Transverse colon (tissue), 4 donors: Measurements from ENCODE around the gene STARD7. TPM values are rescaled to one million over a fixed set of nuclear protein-coding genes. Genes with fewer than 3 reads are reported as not detected.

Experiments
- DNase-seq: peaks from one replicate; pipeline ENCODE4 v3.0.0-alpha.2; 2019
- H3K27ac ChIP-seq, 4 donors: fragments of 200-600 bp; sonication (generic); 2 replicates each; pipeline ENCODE4 v1.5.1; 2016 to 2018; ENCODE audit warnings: inconsistent platforms in 4 of 4
- H3K27me3 ChIP-seq: fragments of 200-600 bp; sonication (generic); 2 replicates; pipeline ENCODE4 v1.5.1; 2017; ENCODE audit warnings: inconsistent platforms
- H3K36me3 ChIP-seq, 4 donors: fragments of 200-600 bp; sonication (generic); 2 replicates each; pipeline ENCODE4 v1.5.1; 2017 to 2019; ENCODE audit warnings: inconsistent platforms in 4 of 4
- H3K4me1 ChIP-seq, 4 donors: fragments of 200-600 bp; sonication (generic); 2 replicates each; pipeline ENCODE4 v1.5.1; 2017 to 2020; ENCODE audit warnings: inconsistent platforms in 4 of 4
- H3K4me3 ChIP-seq, 4 donors: fragments of 200-600 bp; sonication (generic); 1 replicate in 1 of 4; 2 replicates in 3 of 4; pipeline versions ENCODE4 v1.5.1 to v1.6.1; 2017 to 2019; ENCODE audit warnings: inconsistent platforms in 4 of 4
- H3K9me3 ChIP-seq, 2 donors: fragments of 200-600 bp; sonication (generic); 2 replicates each; pipeline ENCODE4 v1.5.1; 2017 to 2019; ENCODE audit warnings: inconsistent platforms in 2 of 2
- CTCF ChIP-seq, 5 experiments: fragments of 200-600 bp in 3 of 5; fragments of 450-650 bp in 2 of 5; sonication (generic) in 3 of 5; IDR thresholded peaks; 1 replicate in 2 of 5; 2 replicates in 3 of 5; pipeline ENCODE4 v1.5.1; 2016 to 2017; ENCODE audit warnings: antibody characterized with exemption in 5 of 5, inconsistent platforms in 3 of 5, mild to moderate bottlenecking in 2 of 5, moderate library complexity in 1 of 5
- EP300 ChIP-seq: sonication (generic); formaldehyde crosslinking; IDR thresholded peaks from one replicate; pipeline ENCODE4 v1.6.1; 2017; ENCODE audit warnings: antibody characterized with exemption, low read depth
- POLR2A ChIP-seq: fragments of 450-650 bp; IDR thresholded peaks from one replicate; pipeline ENCODE4 v1.6.1; 2016; ENCODE audit warnings: antibody characterized with exemption, mild to moderate bottlenecking, moderate library complexity
- POLR2AphosphoS5 ChIP-seq, 3 donors: sonication (generic); formaldehyde crosslinking; IDR thresholded peaks; one replicate each; pipeline ENCODE4 v1.6.1; 2016; ENCODE audit warnings: antibody characterized with exemption in 3 of 3
- WGBS, 2 donors: methylation state at CpG; one replicate each; pipeline ENCODE4 v1.1.5; 2018; ENCODE audit warnings: low coverage in 1 of 2; 5-methylcytosine and 5-hydroxymethylcytosine counted together
- in situ Hi-C, 4 donors: fragments of 200-750 bp; cut with MboI; loops; one replicate each; pipeline versions ENCODE4 v1.15.0 to v1.15.1; 2017; ENCODE audit warnings: low sequenced_read_pairs in 3 of 4, low pct_ligation_motif_present in 1 of 4, low pct_unique_long_range_greater_than_20kb in 1 of 4
- intact Hi-C: fragments of 100-400 bp; cut with DNase I; formaldehyde crosslinking; loops from one replicate; pipeline ENCODE4 v1.15.1; 2023; ENCODE audit warnings: low total_unique reads
- total RNA-seq, 4 donors: library from RNA; depleted of rRNA; stranded (reverse); fragments of >200 nt; gene quantifications; one replicate each; pipeline ENCODE4 v1.1.0, GENCODE V29; 2016

Gene STARD7
- total RNA-seq, 4 donors from 2014 or later, result 74.1 to 155 (median 139) TPM

- Histone ChIP-seq H3K27me3 (no peaks in the 10 kb centered on the region), H3K4me1 (peaks cover 7 to 25% (median 14%) of the 10 kb centered on the region in 4 donors), H3K27ac (peak overlapping the region; percentile 7 to 47 (median 36)), H3K9me3 (no peaks in the 10 kb centered on the region), H3K4me3 (no peak overlapping the region), H3K36me3 (no peaks in the 10 kb centered on the region)
- peak; percentile 88 for DNase-seq
- WGBS, 2 donors, result 54% methylated on average over 25 of the region's 29 CpGs; no CpG with 5 or more reads in 1 of the 2 donors
- intact Hi-C loops, result no loop called here
- in situ Hi-C loops, result no loop called here
- no peak for TF ChIP-seq CTCF (IDR thresholded peaks at IDR 0.05)
- TF ChIP-seq POLR2AphosphoS5 (IDR thresholded peaks at IDR 0.05), result peak in 2 of 3 donors; percentile 51 to 55
- TF ChIP-seq POLR2A, result peak; percentile 34
These were observed 60.0 kb downstream of the STARD7 start for GRCh38 chr2:96148410-96149217.

GRCh38 chr2:96147593-96148201, 60.9 kb downstream of the STARD7 start:
- in situ Hi-C loops (no loop called here), intact Hi-C loops (no loop called here)
- WGBS, 2 donors, result 74% methylated on average over 9 of the region's 9 CpGs; no CpG with 5 or more reads in 1 of the 2 donors
- TF ChIP-seq EP300, result no peak
- TF ChIP-seq POLR2AphosphoS5 (IDR thresholded peaks at IDR 0.05), result no peak
- TF ChIP-seq POLR2A, result no peak
- no peak for TF ChIP-seq CTCF (IDR thresholded peaks at IDR 0.05)
- Histone ChIP-seq H3K4me3 (no peak overlapping the region), H3K27ac (peak overlapping the region in 3 of 4 donors; percentile 25 to 46 (median 35)), H3K4me1 (peaks cover 7 to 25% (median 15%) of the 10 kb centered on the region in 4 donors), H3K36me3 (no peaks in the 10 kb centered on the region), H3K9me3 (no peaks in the 10 kb centered on the region), H3K27me3 (no peaks in the 10 kb centered on the region)
- peak; percentile 6 for DNase-seq

GRCh38 chr2:96146881-96147592, 61.6 kb downstream of the STARD7 start:
- H3K36me3 ChIP-seq, result no peaks in the 10 kb centered on the region
- intact Hi-C loops (no loop called here), in situ Hi-C loops (no loop called here)
- no peaks in the 10 kb centered on the region for H3K9me3 ChIP-seq
- TF ChIP-seq POLR2A (no peak), POLR2AphosphoS5 (IDR thresholded peaks at IDR 0.05) (no peak), CTCF (IDR thresholded peaks at IDR 0.05) (no peak), EP300 (no peak)
- H3K4me3 ChIP-seq, result no peak overlapping the region
- peaks cover 7 to 25% (median 15%) of the 10 kb centered on the region in 4 donors for H3K4me1 ChIP-seq
- peak; percentile 6 for DNase-seq
- WGBS, 2 donors, result 82% methylated on average over 8 of the region's 9 CpGs; no CpG with 5 or more reads in 1 of the 2 donors
- peak overlapping the region; percentile 61 to 80 (median 66) for H3K27ac ChIP-seq
- H3K27me3 ChIP-seq, result no peaks in the 10 kb centered on the region
